ENCODE data around the gene NBPF1. TPM values are rescaled to one million over a fixed set of nuclear protein-coding genes. Genes with fewer than 3 reads are reported as not detected.

Gene NBPF1
- total and polyA plus RNA-seq, 9 of the 15 experiments (the other 6 are each of a cell fraction or from before 2014, with no cell fraction given) = 5.2 to 42.6 (median 24.1) TPM

- TF ChIP-seq ZNF324 (CRISPR knock-in tag; IDR thresholded peaks at IDR 0.05) (peak; percentile 52; the same call in 1 of the 2 replicates), SMARCA5 (IDR thresholded peaks at IDR 0.05) (no peak), ETS2 (tag; IDR thresholded peaks at IDR 0.05; ENCODE audit: borderline replicate concordance, poor library complexity, severe bottlenecking) (no peak), E2F3 (CRISPR knock-in tag; IDR thresholded peaks at IDR 0.05) (peak; percentile 94; the same call in 1 of the 2 replicates), POLR3A (IDR thresholded peaks at IDR 0.05; ENCODE audit: borderline replicate concordance, extremely low read depth, insufficient read depth, insufficient read length) (no peak), ZNF165 (CRISPR knock-in tag; IDR thresholded peaks at IDR 0.05; ENCODE audit: borderline replicate concordance) (peak; percentile 89; the same call in 1 of the 2 replicates), ZNF79 (CRISPR knock-in tag; IDR thresholded peaks at IDR 0.05; ENCODE audit: low read depth) (peak; percentile 59; the same call in 1 of the 2 replicates), ZBTB12 (CRISPR knock-in tag; IDR thresholded peaks at IDR 0.05) (peak; percentile 41; the same call in 1 of the 2 replicates), SRF (CRISPR knock-in tag; IDR thresholded peaks at IDR 0.05) (peak in 1 of 2 experiments; percentile 68; a peak in 3 of 4 replicates), RCOR1 (IDR thresholded peaks at IDR 0.05; ENCODE audit: borderline replicate concordance in 1 of 2, low read depth in 2 of 2, low read length in 2 of 2) (peak; percentile 77 to 98; a peak in 3 of 4 replicates), EHMT2 (IDR thresholded peaks at IDR 0.05) (no peak), HIVEP1 (CRISPR knock-in tag; IDR thresholded peaks at IDR 0.05) (peak; percentile 90; the same call in 1 of the 2 replicates), RBM39 (optimal IDR thresholded peaks at IDR 0.05; ENCODE audit: low read depth, low read length) (peak; percentile 87), BCL6 (CRISPR knock-in tag; IDR thresholded peaks at IDR 0.05) (0 out of 2 replicates have a peak, but pooled peaks have one; percentile 44), ZNF121 (CRISPR knock-in tag; conservative IDR thresholded peaks at IDR 0.05) (no peak), BHLHE40 (IDR thresholded peaks at IDR 0.05; ENCODE audit: low read length) (peak; percentile 25; the same call in 1 of the 2 replicates), MLX (CRISPR knock-in tag; conservative IDR thresholded peaks at IDR 0.05) (no peak; a peak in 1 of 4 replicates), ZFP1 (CRISPR knock-in tag; IDR thresholded peaks at IDR 0.05) (peak; percentile 69; the same call in 1 of the 2 replicates)
- TF ChIP-seq, protein P1, sequence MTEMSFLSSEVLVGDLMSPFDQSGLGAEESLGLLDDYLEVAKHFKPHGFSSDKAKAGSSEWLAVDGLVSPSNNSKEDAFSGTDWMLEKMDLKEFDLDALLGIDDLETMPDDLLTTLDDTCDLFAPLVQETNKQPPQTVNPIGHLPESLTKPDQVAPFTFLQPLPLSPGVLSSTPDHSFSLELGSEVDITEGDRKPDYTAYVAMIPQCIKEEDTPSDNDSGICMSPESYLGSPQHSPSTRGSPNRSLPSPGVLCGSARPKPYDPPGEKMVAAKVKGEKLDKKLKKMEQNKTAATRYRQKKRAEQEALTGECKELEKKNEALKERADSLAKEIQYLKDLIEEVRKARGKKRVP (CRISPR knock-in tag; IDR thresholded peaks at IDR 0.05) = peak; percentile 67
- TF ChIP-seq, protein P2, sequence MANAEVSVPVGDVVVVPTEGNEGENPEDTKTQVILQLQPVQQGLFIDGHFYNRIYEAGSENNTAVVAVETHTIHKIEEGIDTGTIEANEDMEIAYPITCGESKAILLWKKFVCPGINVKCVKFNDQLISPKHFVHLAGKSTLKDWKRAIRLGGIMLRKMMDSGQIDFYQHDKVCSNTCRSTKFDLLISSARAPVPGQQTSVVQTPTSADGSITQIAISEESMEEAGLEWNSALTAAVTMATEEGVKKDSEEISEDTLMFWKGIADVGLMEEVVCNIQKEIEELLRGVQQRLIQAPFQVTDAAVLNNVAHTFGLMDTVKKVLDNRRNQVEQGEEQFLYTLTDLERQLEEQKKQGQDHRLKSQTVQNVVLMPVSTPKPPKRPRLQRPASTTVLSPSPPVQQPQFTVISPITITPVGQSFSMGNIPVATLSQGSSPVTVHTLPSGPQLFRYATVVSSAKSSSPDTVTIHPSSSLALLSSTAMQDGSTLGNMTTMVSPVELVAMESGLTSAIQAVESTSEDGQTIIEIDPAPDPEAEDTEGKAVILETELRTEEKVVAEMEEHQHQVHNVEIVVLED (CRISPR knock-in tag; IDR thresholded peaks at IDR 0.05) = peak; percentile 39; the same call in 1 of the 2 replicates
- TF ChIP-seq, protein P3, sequence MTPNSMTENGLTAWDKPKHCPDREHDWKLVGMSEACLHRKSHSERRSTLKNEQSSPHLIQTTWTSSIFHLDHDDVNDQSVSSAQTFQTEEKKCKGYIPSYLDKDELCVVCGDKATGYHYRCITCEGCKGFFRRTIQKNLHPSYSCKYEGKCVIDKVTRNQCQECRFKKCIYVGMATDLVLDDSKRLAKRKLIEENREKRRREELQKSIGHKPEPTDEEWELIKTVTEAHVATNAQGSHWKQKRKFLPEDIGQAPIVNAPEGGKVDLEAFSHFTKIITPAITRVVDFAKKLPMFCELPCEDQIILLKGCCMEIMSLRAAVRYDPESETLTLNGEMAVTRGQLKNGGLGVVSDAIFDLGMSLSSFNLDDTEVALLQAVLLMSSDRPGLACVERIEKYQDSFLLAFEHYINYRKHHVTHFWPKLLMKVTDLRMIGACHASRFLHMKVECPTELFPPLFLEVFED (CRISPR knock-in tag; conservative IDR thresholded peaks at IDR 0.05) = peak; percentile 98
Observed at GRCh38 chr1:16615253-16616252, 2.2 kb upstream of the NBPF1 start (continued).
